Mesodermal cell (in vitro differentiated cells): ENCODE measurements around the gene IGSF3.
"Not testable (repeated sequence)": the region's sequence is repeated elsewhere in the genome, so short reads cannot be mapped to it uniquely, and the experiment has no call there.

Experiments
- H3K27ac ChIP-seq: 2 replicates; pipeline ENCODE4 v1.7.0; 2013; ENCODE audit warnings: mild to moderate bottlenecking, low read depth, low read length, moderate library complexity; ENCODE audit not compliant: severe bottlenecking
- H3K36me3 ChIP-seq: 2 replicates; pipeline ENCODE4 v1.7.1; 2013; ENCODE audit warnings: mild to moderate bottlenecking, low read length, moderate library complexity; ENCODE audit not compliant: control insufficient read depth, insufficient read depth
- H3K4me1 ChIP-seq: one replicate; pipeline ENCODE4 v1.7.1; 2013; ENCODE audit warnings: mild to moderate bottlenecking, low read length; ENCODE audit not compliant: insufficient read depth, control insufficient read depth, poor library complexity, severe bottlenecking
- H3K4me3 ChIP-seq: 2 replicates; pipeline ENCODE4 v1.7.0; 2013; ENCODE audit warnings: low read length, control low read depth, mild to moderate bottlenecking; ENCODE audit not compliant: insufficient read depth, poor library complexity, severe bottlenecking; ENCODE audit errors: extremely low read depth
- H3K9me3 ChIP-seq: 2 replicates; pipeline ENCODE4 v1.7.1; 2013; ENCODE audit warnings: mild to moderate bottlenecking, low read length, moderate library complexity; ENCODE audit not compliant: control insufficient read depth
- WGBS, 2 experiments: methylation state at CpG; one replicate each; pipeline ENCODE4 v1.1.5; 2013; ENCODE audit warnings: missing lambda C conversion rate in 2 of 2; ENCODE audit not compliant: insufficient coverage in 2 of 2; 5-methylcytosine and 5-hydroxymethylcytosine counted together

The IGSF3 gene

GRCh38 chr1:116663821-116664220 is 3.7 kb downstream of the IGSF3 start:
- 100% methylated on average over 1 of the region's 2 CpGs; no CpG with 5 or more reads in 1 of the 2 experiments for WGBS, 2 experiments

GRCh38 chr1:116661633-116662032 is 5.9 kb downstream of the IGSF3 start:
- H3K36me3 ChIP-seq = peaks cover 10% of the 10 kb centered on the region
- no CpG with 5 or more reads among the region's 1 CpG for WGBS, 2 experiments
- no peak overlapping the region for H3K27ac ChIP-seq
- no peaks in the 10 kb centered on the region for H3K4me1 ChIP-seq
- H3K9me3 ChIP-seq = no peaks in the 10 kb centered on the region
- no peak overlapping the region for H3K4me3 ChIP-seq

More at GRCh38 chr1:116663821-116664220, 3.7 kb downstream of the IGSF3 start:
- no peak overlapping the region for H3K4me3 ChIP-seq
- H3K27ac ChIP-seq = no peak overlapping the region
- H3K4me1 ChIP-seq = no peaks in the 10 kb centered on the region
- H3K36me3 ChIP-seq = peaks cover 10% of the 10 kb centered on the region
- H3K9me3 ChIP-seq = no peaks in the 10 kb centered on the region

- not testable (repeated sequence) for H3K9me3 ChIP-seq, H3K36me3 ChIP-seq, H3K27ac ChIP-seq, H3K4me1 ChIP-seq, H3K4me3 ChIP-seq
- WGBS, 2 experiments = 78 to 94% methylated on average over 2 to 4 of the region's 5 CpGs
Measured at GRCh38 chr1:116658645-116659044, 8.9 kb downstream of the IGSF3 start.

- WGBS, 2 experiments = 100% methylated on average over 2 to 4 of the region's 6 CpGs
- not testable (repeated sequence) for H3K4me3 ChIP-seq, H3K36me3 ChIP-seq, H3K9me3 ChIP-seq, H3K4me1 ChIP-seq, H3K27ac ChIP-seq
Measured at GRCh38 chr1:116657836-116658235, 9.7 kb downstream of the IGSF3 start.

- Histone ChIP-seq H3K27ac (no peak overlapping the region), H3K9me3 (no peaks in the 10 kb centered on the region), H3K4me3 (no peak overlapping the region), H3K36me3 (no peaks in the 10 kb centered on the region), H3K4me1 (no peaks in the 10 kb centered on the region)
- WGBS, 2 experiments = 88% methylated on average over 1 of the region's 4 CpGs; no CpG with 5 or more reads in 1 of the 2 experiments
Measured at GRCh38 chr1:116654351-116654750, 13.2 kb downstream of the IGSF3 start.

GRCh38 chr1:116652598-116652997 is 14.9 kb downstream of the IGSF3 start:
- H3K4me1 ChIP-seq, H3K36me3 ChIP-seq, H3K4me3 ChIP-seq, H3K27ac ChIP-seq, H3K9me3 ChIP-seq: not testable (repeated sequence)
- WGBS, 2 experiments = 80 to 94% methylated on average over 2 of the region's 2 CpGs

GRCh38 chr1:116650781-116651180 is 16.8 kb downstream of the IGSF3 start:
- WGBS, 2 experiments = 90% methylated on average over 1 of the region's 3 CpGs; no CpG with 5 or more reads in 1 of the 2 experiments
- not testable (repeated sequence) for H3K4me3 ChIP-seq, H3K36me3 ChIP-seq, H3K9me3 ChIP-seq, H3K27ac ChIP-seq
- peaks cover 12% of the 10 kb centered on the region for H3K4me1 ChIP-seq

- H3K4me3 ChIP-seq, H3K9me3 ChIP-seq, H3K36me3 ChIP-seq, H3K27ac ChIP-seq: not testable (repeated sequence)
- peaks cover 13% of the 10 kb centered on the region for H3K4me1 ChIP-seq
- 93% methylated on average over 3 of the region's 5 CpGs; no CpG with 5 or more reads in 1 of the 2 experiments for WGBS, 2 experiments
Measured at GRCh38 chr1:116649041-116649440, 18.5 kb downstream of the IGSF3 start.

- H3K4me3 ChIP-seq, H3K36me3 ChIP-seq, H3K9me3 ChIP-seq: not testable (repeated sequence)
- WGBS, 2 experiments = 74 to 86% methylated on average over 5 to 6 of the region's 7 CpGs
- Histone ChIP-seq H3K27ac (peak overlapping the region; percentile 57), H3K4me1 (peaks cover 19% of the 10 kb centered on the region)
Measured at GRCh38 chr1:116648325-116648724, 19.2 kb downstream of the IGSF3 start.

- H3K36me3 ChIP-seq, H3K4me3 ChIP-seq, H3K9me3 ChIP-seq: not testable (repeated sequence)
- peak overlapping the region; percentile 76 for H3K27ac ChIP-seq
- peaks cover 19% of the 10 kb centered on the region for H3K4me1 ChIP-seq
- WGBS, 2 experiments = 92 to 93% methylated on average over 3 to 4 of the region's 8 CpGs
Measured at GRCh38 chr1:116647186-116647585, 20.3 kb downstream of the IGSF3 start.

- not testable (repeated sequence) for H3K4me3 ChIP-seq, H3K36me3 ChIP-seq, H3K9me3 ChIP-seq
- Histone ChIP-seq H3K27ac (peak overlapping the region; percentile 76), H3K4me1 (peaks cover 19% of the 10 kb centered on the region)
- 35 to 49% methylated on average over 3 to 8 of the region's 9 CpGs for WGBS, 2 experiments
Measured at GRCh38 chr1:116646673-116647170, 20.8 kb downstream of the IGSF3 start.
